Sigmoid colon (tissue), 4 donors: Measurements from ENCODE around the gene PHC3.

ENCODE experiments used
- CTCF ChIP-seq, 4 experiments: fragments of 450-650 bp in 3 of 4; fragments of 200-600 bp in 1 of 4; IDR thresholded peaks; one replicate each; pipeline ENCODE4 v1.5.1; 2016 to 2019; ENCODE audit warnings: antibody characterized with exemption in 4 of 4, mild to moderate bottlenecking in 3 of 4, moderate library complexity in 2 of 4
- EP300 ChIP-seq, 4 donors: sonication (generic); formaldehyde crosslinking; IDR thresholded peaks; one replicate each; pipeline ENCODE4 v1.6.1; 2017; ENCODE audit warnings: antibody characterized with exemption in 4 of 4
- POLR2A ChIP-seq, 2 donors: fragments of 450-650 bp; IDR thresholded peaks; one replicate each; pipeline ENCODE4 v1.6.1; 2016; ENCODE audit warnings: antibody characterized with exemption in 2 of 2, mild to moderate bottlenecking in 2 of 2, moderate library complexity in 2 of 2
- POLR2AphosphoS5 ChIP-seq, 4 donors: sonication (generic); formaldehyde crosslinking; IDR thresholded peaks; one replicate each; pipeline ENCODE4 v1.6.1; 2017; ENCODE audit warnings: antibody characterized with exemption in 4 of 4

GRCh38 chr3:170128259-170128976, 53.1 kb downstream of the PHC3 start:
- TF ChIP-seq EP300 (IDR thresholded peaks at IDR 0.05) (no peak), CTCF (IDR thresholded peaks at IDR 0.05) (no peak), POLR2A (IDR thresholded peaks at IDR 0.05) (no peak), POLR2AphosphoS5 (IDR thresholded peaks at IDR 0.05) (no peak)
